HG02678 (cell line): ENCODE measurements around the gene TNIP1.

Experiments used
- ATAC-seq: cut with Tn5 transposase; IDR thresholded peaks from one replicate; pipeline ENCODE4 v1.9.1; 2021; ENCODE audit warnings: mild to moderate bottlenecking, moderate library complexity; ENCODE audit not compliant: unreplicated experiment

TNIP1 gene

GRCh38 chr5:151024440-151025249, 56.2 kb downstream of the TNIP1 start:
- ATAC-seq, result no peak

DNA sequence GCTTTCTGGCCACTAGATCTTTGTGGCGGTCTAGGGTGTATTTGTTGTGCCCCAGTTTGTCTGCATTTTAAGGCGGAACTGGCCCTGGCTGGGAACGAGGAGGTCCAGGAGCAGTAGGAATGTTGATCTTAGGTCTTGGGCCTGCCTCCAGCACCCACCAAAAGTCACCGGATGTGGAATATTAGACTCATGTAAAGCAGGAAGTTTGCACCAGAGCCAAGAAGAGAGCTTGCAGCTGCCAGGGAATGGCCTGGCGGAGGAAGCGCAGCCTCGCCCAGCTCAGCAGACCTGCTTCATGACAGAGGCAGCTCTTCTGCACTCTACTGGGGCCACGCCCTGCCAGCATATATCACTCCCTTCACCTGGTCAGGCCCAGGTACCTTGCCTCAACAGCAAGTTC, 57.2 kb downstream of the TNIP1 start:
- no peak for ATAC-seq

DNA sequence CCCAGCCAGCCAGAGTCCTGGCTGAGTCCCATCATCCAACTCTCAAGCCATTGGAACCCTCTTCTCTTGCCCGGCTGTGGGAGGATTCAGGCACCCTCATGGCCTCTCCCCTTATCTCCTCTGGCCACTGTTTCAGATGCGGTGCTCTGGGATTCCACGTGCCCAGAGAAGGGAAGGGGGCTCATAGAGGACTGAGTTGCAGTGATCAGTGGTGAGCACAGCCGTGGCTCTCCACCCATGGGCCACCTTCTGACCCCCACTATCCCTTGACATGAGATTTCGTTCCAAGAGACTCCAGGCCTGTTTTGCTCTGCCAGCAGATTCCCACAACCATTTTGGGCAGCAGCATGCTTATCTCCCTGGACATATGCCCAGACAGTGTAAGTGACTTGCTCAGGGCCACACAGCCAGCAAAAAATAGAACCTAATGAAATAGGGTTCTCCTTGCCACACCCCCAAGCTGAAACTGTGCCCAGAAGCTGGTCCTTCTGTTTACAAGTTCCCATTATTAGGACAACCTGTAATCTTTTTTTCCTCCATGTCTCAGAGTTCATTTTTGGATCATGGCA, 57.7 kb downstream of the TNIP1 start:
- ATAC-seq, result no peak

DNA sequence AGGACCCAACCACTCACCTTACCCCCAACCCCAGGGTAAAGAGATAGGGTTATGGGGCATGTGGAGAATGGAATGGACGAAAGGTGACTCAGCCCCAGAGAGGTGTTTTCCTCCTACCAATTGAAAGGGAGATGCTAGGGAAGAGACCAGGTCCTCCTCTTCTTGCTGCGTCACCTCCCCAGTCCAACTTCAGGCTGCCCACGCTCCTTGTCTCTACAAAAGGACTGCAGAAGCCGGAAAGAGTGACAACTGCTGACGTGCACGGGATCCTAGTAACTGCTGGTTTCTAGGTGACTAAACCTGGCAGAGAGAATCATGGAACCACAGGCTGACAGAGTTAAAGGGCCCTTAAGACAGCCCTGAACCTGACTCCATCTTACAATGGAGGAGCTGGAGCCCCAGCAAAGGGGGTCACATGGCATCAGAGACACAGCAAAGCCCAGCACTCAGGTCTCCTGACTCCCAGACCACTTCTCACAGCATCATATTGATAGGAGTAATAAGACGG, 58.3 kb downstream of the TNIP1 start:
- ATAC-seq, result no peak

DNA sequence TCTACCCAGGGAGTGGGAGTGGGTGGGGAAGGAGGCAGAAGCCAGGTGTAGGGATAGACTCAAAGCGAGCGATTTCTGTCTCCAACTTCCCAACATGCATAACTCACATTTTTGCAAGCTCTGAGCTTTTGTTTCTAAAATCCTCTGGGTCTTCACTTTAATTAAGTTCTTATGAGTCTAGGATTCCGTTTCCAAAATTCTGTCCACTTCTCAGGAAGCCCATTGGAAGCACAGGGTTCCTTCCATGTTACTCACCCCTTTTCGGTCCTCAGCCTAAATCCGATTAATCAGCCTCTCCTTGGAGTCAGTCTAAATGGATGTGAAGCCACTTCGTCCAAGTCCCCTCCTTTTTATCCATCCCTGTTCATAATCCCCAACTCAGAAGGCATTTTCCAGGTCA, 59.1 kb downstream of the TNIP1 start:
- ATAC-seq, result no peak

DNA sequence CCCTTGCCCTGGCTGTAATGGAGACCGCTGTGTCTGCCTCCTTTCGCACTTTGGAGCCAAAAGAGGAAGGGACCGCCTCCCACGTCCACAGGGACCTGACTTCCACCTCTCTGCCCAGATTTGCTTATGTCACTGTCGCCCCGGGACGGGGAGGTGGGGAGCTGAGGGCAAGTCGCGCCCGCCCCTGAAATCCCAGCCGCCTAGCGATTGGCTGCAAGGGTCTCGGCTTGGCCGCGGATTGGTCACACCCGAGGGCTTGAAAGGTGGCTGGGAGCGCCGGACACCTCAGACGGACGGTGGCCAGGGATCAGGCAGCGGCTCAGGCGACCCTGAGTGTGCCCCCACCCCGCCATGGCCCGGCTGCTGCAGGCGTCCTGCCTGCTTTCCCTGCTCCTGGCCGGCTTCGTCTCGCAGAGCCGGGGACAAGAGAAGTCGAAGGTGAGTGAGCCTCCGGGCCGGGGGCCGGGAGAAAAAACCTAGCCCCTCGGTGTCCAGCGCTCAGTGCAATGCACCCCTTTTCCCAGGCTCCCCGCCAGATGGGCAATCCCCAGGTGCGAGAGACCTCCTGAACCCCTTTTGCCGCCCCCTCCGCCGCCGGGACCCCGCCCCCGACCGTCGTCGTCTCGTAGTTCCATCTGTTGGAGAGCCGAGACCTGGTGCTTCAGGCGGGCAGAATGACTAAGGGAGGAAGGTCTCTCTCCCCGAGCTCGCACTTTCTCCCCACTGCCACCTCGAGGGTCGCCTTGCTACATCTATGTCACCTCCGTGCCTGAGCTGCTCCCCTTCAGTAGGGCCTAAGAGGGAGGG, 60.3 kb downstream of the TNIP1 start, which contains the start of gene GPX3:
Gene GPX3, plus strand, starts transcription at position 288 of the 807 bp plus-strand sequence. Its CDS starts 64 bp downstream, at position 352.
- ATAC-seq, result peak; percentile 56

DNA sequence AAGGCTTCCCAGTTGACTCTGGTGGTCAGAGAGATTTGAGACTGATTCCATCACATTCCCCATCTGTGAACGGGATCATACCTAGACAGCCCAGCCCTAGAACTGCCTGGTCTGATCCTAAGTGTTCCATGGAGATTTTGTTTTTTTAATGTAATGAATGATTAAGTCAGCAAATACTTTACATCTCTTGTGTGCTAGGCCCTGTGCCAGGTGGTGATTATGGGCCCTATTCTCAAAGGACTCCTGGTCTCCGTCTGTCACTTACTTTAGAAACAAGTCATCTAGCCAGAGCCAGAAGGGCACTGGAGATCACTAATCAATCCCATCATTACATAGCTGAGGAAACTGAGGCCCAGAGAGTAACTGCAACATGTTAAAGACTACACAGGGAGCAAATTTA, 61.5 kb downstream of the TNIP1 start:
- no peak for ATAC-seq

DNA sequence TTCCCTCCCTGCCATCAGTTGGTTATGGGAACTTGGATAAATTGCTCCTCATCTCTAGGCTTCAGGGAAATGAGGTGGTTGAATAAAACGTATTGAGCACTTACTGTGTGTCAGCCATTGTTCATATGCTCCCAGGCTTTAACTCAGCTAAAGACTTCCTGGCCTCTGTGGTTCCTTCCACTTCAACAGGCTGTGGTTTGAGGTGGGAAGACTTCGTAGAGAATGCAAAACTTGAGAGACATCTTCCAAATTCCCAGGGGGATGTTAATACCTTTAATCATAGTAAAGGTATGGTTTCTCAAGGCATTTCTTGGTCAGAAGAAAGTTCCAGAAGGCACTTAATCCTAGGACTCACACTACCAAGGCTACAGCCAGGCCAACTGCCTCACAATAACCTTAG, 62.0 kb downstream of the TNIP1 start:
- ATAC-seq, result no peak

DNA sequence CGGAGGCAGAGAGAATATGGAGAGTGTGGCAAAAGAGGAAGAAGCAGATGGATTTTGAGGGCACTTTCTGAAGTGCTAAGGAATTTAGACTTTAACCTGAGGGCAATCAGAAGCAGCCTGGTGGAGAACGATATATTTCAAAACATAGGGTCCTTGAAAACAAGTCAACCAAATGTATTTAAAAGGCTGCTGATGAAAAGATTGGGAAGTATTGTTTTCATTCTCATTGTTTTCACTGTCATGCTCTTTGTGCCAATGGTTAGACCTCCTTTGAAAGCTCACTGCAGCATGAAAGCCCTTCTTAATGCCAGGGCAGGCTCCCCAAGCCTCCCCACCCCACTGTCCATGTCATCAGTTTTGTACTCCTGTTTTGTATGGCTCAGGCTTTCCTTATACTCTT, 62.9 kb downstream of the TNIP1 start:
- no peak for ATAC-seq

- no peak for ATAC-seq
Observed at GRCh38 chr5:151016700-151017099, 64.1 kb downstream of the TNIP1 start.

DNA sequence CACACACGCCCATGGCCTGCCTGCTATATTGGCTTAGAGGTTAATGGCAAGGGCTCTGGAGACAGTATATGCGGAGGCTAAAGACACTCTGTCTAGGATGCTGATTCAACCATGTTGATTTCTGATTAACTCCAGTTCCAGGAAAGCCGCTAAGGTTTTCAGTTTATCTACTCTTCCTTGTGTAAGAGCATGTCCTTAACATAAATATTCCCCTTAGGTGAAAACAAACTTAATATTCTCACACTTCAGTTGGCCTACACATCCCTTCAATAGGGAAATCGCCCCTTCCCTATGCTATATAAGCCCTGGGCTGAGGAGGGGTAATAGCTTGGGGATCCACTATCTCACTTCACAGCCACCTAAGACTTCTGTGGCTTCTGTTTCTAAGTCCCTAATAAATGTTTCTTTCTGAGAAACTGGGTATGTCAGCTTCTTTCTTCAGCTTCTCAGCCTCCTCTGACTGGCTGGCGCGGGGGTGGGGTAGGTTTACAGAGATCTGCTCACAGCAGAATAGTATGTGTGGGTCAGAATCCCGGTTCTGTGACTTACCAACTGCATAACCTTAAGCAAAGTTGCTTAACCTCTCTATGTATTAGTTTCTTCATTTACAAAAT, 64.8 kb downstream of the TNIP1 start:
- ATAC-seq, result no peak

GRCh38 chr5:151014680-151015343, 66.0 kb downstream of the TNIP1 start:
- no peak for ATAC-seq

DNA sequence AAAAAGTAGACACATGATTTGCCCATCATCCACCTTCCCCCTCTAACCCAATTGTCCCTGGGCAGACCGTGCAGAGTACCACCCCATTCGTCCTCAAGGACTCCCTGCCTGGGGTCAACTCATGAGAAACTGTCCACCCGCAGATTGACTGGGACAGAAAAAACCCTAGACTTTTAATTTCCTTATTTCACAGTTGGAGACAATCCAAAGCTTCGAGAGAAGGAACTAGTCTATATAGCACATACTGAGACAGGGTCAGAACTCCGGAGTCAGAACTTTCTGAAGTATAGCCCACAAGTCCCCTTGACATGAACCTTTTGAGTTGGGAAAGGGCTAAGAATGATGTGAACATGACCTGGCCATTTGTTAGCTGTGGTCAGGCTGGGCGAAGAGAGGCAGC, 68.0 kb downstream of the TNIP1 start:
- no peak for ATAC-seq

- ATAC-seq, result no peak
Observed at GRCh38 chr5:151008906-151009305, 71.9 kb downstream of the TNIP1 start.

- ATAC-seq, result no peak
Observed at GRCh38 chr5:151008210-151008491, 72.7 kb downstream of the TNIP1 start.

- ATAC-seq, result no peak
Observed at GRCh38 chr5:151007430-151008209, 73.2 kb downstream of the TNIP1 start.

- ATAC-seq, result no peak
Observed at GRCh38 chr5:151006704-151007334, 74.0 kb downstream of the TNIP1 start.

- no peak for ATAC-seq
Observed at GRCh38 chr5:151005950-151006576, 74.8 kb downstream of the TNIP1 start.
